NCI-H2107 (cell line): ENCODE results near the gene TAF11L5.
"Not testable (repeated sequence)": the region's sequence is repeated elsewhere in the genome, so short reads cannot be mapped to it uniquely, and the experiment has no call there.

Experiments used
- DNase-seq: peaks from one replicate; lab custom pipeline; 2025; lab: John Stamatoyannopoulos, UW

TAF11L5 gene

GRCh38 chr5:17524935-17525334 is at the start of gene TAF11L5:
Gene TAF11L5 (plus strand): TSS chr5:17525235.
- not testable (repeated sequence) for DNase-seq

- no peak for DNase-seq
Measured at GRCh38 chr5:17477043-17477442, 48.0 kb upstream of the TAF11L5 start.

GRCh38 chr5:17477573-17478265 is 47.3 kb upstream of the TAF11L5 start:
- no peak for DNase-seq

- no peak for DNase-seq
Measured at GRCh38 chr5:17481378-17481777, 43.7 kb upstream of the TAF11L5 start.

DNA sequence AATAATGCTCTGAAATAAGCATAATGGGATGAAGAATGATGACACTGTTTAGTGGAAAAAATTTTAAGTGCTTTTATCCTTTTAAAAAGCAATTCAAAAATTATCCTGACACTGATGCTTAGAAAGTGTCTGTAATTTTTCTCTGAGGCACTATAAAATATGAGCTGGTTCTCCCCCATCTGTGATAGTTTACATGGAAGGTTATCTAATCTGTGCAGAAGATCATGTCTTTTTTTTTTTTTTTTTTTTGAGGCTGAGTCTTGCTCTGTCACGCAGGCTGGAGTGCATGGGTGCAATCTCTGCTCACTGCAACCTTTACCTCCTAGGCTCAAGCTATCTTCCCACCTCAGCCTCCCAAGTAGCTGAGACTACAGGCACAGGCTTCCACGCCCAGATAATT is 42.2 kb upstream of the TAF11L5 start:
- no peak for DNase-seq

GRCh38 chr5:17486464-17487173 is 38.4 kb upstream of the TAF11L5 start:
- not testable (repeated sequence) for DNase-seq

- DNase-seq = no peak
Measured at GRCh38 chr5:17487174-17487512, 37.9 kb upstream of the TAF11L5 start.

GRCh38 chr5:17491257-17491656 is 33.8 kb upstream of the TAF11L5 start:
- not testable (repeated sequence) for DNase-seq

DNA sequence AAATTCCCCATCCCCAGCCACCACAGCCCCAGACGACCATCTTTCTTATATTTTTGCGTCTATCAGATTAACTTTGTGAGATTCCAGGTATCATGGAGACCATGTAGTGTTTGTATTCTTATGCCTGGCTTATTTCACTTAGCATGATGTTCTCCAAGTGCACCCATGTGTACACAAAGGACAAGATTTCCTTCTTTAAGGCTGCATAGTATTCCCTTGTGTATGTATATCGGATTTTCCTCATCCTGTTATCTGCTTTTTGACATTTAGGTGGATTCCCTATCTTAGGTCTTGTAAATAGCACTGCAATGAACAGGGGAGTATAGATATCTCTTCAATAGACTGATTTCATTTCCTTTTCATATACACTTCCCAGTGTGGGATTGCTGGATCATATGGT is 32.3 kb upstream of the TAF11L5 start:
- no peak for DNase-seq

- DNase-seq = no peak
Measured at GRCh38 chr5:17497446-17497845, 27.6 kb upstream of the TAF11L5 start.

- not testable (repeated sequence) for DNase-seq
Measured at GRCh38 chr5:17497931-17498330, 27.1 kb upstream of the TAF11L5 start, which contains the start of gene TAF11L2. Gene TAF11L2 (plus strand): TSS chr5:17498231.

DNA sequence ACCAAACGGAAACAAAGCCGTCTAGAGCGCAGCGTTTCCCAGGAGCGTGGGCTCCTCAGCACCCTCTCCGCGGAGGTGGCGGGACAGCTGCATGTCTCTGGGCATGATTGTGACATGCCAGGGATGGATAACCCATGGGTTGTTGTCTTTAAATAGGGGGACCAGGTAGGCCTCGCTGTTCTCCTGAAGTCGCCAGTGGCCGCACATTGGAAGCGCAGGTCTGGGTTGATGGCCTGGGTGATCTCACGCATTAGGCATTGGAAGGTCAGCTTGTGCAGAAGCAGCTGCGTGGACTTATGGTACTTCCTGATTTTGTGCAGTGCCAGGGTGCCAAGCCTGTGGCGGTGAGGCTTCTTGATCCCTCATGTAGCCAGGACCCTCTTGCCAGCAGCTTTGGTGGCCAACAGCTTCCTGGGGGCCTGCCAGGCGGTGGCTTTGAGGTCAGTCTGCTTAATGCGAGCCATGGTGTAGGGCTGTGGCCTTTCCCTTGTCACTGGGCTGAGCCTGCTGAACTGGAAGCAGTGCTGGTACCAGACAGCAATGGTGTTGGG is 13.2 kb upstream of the TAF11L5 start:
- no peak for DNase-seq

GRCh38 chr5:17517526-17517925 is 7.5 kb upstream of the TAF11L5 start:
- DNase-seq = not testable (repeated sequence)

GRCh38 chr5:17518067-17518466 is 7.0 kb upstream of the TAF11L5 start, which contains the start of gene TAF11L3:
Gene TAF11L3 (plus strand): TSS chr5:17518367.
- DNase-seq = not testable (repeated sequence)

GRCh38 chr5:17519508-17519907 is 5.5 kb upstream of the TAF11L5 start:
- not testable (repeated sequence) for DNase-seq

- DNase-seq = not testable (repeated sequence)
Measured at GRCh38 chr5:17521501-17521900, 3.5 kb upstream of the TAF11L5 start, which contains the start of gene TAF11L4. Gene TAF11L4 (plus strand): TSS chr5:17521801.

DNA sequence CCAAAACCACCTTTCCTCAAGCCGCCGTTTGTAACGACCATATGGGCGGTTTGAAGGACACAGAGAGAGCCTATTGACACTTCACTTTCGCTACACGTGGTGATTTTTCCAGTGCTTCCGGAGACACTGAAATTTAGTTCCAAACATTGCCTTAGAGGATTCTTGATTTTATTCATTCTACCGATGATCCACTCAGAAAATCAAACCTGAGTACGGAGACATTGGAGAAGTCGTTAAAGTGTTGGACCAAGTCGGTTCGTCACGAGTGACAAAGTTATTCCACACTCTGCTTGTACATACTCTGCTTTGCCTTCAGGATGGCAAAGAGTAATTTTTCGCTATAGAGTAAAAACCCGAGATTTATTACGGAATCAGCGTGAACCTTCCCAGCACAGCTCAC is 1.5 kb downstream of the TAF11L5 start:
- DNase-seq = not testable (repeated sequence)

DNA sequence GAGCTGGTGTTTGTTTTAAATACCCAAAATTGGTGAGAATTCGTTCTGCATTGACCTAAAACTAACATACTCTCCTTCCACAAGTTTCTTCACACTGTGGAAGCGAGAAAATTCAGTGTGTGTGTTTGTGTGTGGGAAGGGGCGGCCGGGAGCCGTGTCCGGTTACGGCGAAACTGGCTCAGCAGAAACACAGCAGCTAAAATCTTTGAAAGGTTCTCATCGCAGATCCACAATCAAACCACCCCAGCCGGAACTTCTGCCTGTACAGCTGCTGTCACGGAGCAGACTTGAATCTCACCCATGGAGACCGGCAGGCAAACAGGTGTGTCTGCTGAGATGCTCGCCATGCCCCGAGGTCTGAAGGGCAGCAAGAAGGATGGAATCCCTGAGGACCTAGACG is 3.3 kb downstream of the TAF11L5 start, which contains the start of gene TAF11L6:
TSS of gene TAF11L6 (plus strand) at position 301 of the 400 bp plus-strand sequence.
- not testable (repeated sequence) for DNase-seq
